HepG2 (cell line): Measurements from ENCODE around the gene FOXA1. TPM values are rescaled to one million over a fixed set of nuclear protein-coding genes. Genes with fewer than 3 reads are reported as not detected.

Experiments
- ATM ChIP-seq: fragments of 450-650 bp; IDR thresholded peaks from 2 replicates; pipeline ENCODE4 v1.7.1; 2017; ENCODE audit warnings: mild to moderate bottlenecking, borderline replicate concordance
- CBX1 ChIP-seq: IDR thresholded peaks from one replicate; pipeline ENCODE4 v1.6.1; 2016; ENCODE audit warnings: antibody characterized with exemption, low read depth
- HNRNPUL1 ChIP-seq: fragments of 200-400 bp; formaldehyde crosslinking; IDR thresholded peaks from 2 replicates; pipeline ENCODE4 v1.6.1; 2017; ENCODE audit warnings: low read depth, mild to moderate bottlenecking, low read length, moderate library complexity
- MTF2 ChIP-seq: sonication (generic); formaldehyde crosslinking; IDR thresholded peaks from 2 replicates; pipeline ENCODE4 v1.5.0; 2020; ENCODE audit warnings: missing genetic modification reagents, borderline replicate concordance
- ZBTB33 ChIP-seq: sonication (generic); formaldehyde crosslinking; IDR thresholded peaks from 2 replicates; pipeline ENCODE4 v1.4.0; 2020; ENCODE audit warnings: missing genetic modification reagents
- ZKSCAN1 ChIP-seq: fragments of 150-350 bp; IDR thresholded peaks from 2 replicates; pipeline ENCODE4 v1.6.1; 2014; ENCODE audit warnings: low read length
- ZNF3 ChIP-seq: IDR thresholded peaks from 2 replicates; pipeline ENCODE4 v1.7.0; 2017; ENCODE audit warnings: inconsistent platforms
- ZNF326 ChIP-seq: sonication (generic); formaldehyde crosslinking; IDR thresholded peaks from 2 replicates; pipeline ENCODE4 v1.4.0; 2020; ENCODE audit warnings: missing genetic modification reagents, borderline replicate concordance
- ZNF343 ChIP-seq: sonication (generic); formaldehyde crosslinking; IDR thresholded peaks from 2 replicates; pipeline ENCODE4 v1.4.0; 2020; ENCODE audit warnings: mild to moderate bottlenecking, missing genetic modification reagents
- ZNF724P ChIP-seq: sonication (generic); formaldehyde crosslinking; IDR thresholded peaks from 2 replicates; pipeline ENCODE4 v1.8.0; 2022; ENCODE audit warnings: missing genetic modification reagents, borderline replicate concordance
- ZNF775 ChIP-seq: sonication (generic); formaldehyde crosslinking; IDR thresholded peaks from 2 replicates; pipeline ENCODE4 v1.4.0; 2020; ENCODE audit warnings: missing genetic modification reagents, mild to moderate bottlenecking, moderate library complexity, borderline replicate concordance
- polyA plus RNA-seq, 8 experiments: library from polyadenylated mRNA; depleted of rRNA in 3 of 8; stranded (reverse) in 7 of 8; unstranded in 1 of 8; fragments of >200 nt; fragmentation: Illumina TruSeq in 4 of 8; extraction: Trizol in 4 of 8; gene quantifications; 2 replicates each; pipeline versions ENCODE4 v1.2.1 to v1.2.3, GENCODE V29; 2011 to 2016; ENCODE audit warnings: low read depth in 4 of 8, missing spikeins in 1 of 8, mixed read lengths in 1 of 8; ENCODE audit not compliant: insufficient read depth in 1 of 8
- total RNA-seq, 5 experiments: library from RNA; depleted of rRNA; stranded (reverse); fragments of >200 nt; fragmentation: Illumina TruSeq; extraction: Trizol; gene quantifications; 2 replicates each; pipeline ENCODE4 v1.2.3, GENCODE V29; 2016; ENCODE audit warnings: low read depth in 1 of 5
- TF ChIP-seq, protein P1 (sequence below), 2 experiments: IDR thresholded peaks; 2 replicates each; pipeline ENCODE4 v1.6.1; 2011 to 2012; ENCODE audit warnings: low read length in 2 of 2, borderline replicate concordance in 1 of 2, low read depth in 1 of 2, mild to moderate bottlenecking in 1 of 2, moderate library complexity in 1 of 2
- TF ChIP-seq, protein P2 (sequence below): sonication (generic); formaldehyde crosslinking; IDR thresholded peaks from 2 replicates; pipeline ENCODE4 v1.8.1; 2022; ENCODE audit warnings: mild to moderate bottlenecking, missing genetic modification reagents
- TF ChIP-seq, protein P3 (sequence below): sonication (generic); formaldehyde crosslinking; IDR thresholded peaks from 2 replicates; pipeline ENCODE4 v1.4.0; 2020; ENCODE audit warnings: mild to moderate bottlenecking, missing genetic modification reagents
- TF ChIP-seq, protein P4 (sequence below): IDR thresholded peaks from 2 replicates; pipeline ENCODE4 v1.6.1; 2016; ENCODE audit warnings: low read depth, control low read depth

The FOXA1 gene
- total and polyA plus RNA-seq, 2 of the 13 experiments (the other 11 are each of a cell fraction or from before 2014, with no cell fraction given), result 43.4 to 58.6 TPM

DNA sequence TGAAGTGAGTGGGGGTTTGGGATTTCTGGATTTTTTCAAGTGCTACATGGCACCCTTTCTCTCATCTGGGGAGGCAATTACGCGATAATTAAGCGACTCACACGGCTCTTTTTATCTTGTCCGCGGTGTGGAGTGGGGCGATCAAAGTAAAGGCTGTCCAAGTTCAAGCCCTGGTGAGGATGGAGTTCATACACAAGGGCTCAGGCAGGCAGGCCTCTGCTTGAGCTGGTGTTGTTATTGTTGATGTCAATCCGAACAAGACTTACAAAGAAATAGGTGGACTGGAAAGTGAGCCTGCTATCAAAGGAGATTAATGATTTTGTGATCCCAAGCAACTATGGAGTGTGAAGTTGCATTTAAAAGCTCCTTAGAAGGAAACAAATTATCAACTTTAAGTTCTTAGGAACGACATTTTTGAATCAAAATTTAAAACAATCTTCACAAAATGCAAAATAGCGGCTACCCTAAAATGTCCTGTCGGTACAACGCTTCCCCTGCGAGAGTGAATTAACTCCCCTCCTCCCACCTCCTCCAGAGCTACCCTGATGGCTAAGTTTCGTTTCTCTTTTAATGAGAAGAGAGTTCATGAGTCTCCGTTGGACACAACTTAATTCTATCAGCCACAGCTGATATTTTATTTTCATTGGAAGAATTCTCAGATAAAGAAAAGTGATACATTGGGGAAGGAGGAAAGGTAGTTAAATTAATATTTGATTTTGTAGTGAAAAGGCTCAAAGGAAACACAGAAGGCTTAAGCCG lies 5.9 kb downstream of the FOXA1 start (continued):
- TF ChIP-seq ZKSCAN1 (no peak), ZNF326 (no peak), ZBTB33 (no peak), MTF2 (no peak), ZNF3 (CRISPR knock-in tag) (no peak), ZNF775 (CRISPR knock-in tag) (no peak), HNRNPUL1 (no peak), CBX1 (no peak), ATM (no peak), ZNF724P (CRISPR knock-in tag) (no peak), ZNF343 (CRISPR knock-in tag) (no peak)
- TF ChIP-seq, protein P1, sequence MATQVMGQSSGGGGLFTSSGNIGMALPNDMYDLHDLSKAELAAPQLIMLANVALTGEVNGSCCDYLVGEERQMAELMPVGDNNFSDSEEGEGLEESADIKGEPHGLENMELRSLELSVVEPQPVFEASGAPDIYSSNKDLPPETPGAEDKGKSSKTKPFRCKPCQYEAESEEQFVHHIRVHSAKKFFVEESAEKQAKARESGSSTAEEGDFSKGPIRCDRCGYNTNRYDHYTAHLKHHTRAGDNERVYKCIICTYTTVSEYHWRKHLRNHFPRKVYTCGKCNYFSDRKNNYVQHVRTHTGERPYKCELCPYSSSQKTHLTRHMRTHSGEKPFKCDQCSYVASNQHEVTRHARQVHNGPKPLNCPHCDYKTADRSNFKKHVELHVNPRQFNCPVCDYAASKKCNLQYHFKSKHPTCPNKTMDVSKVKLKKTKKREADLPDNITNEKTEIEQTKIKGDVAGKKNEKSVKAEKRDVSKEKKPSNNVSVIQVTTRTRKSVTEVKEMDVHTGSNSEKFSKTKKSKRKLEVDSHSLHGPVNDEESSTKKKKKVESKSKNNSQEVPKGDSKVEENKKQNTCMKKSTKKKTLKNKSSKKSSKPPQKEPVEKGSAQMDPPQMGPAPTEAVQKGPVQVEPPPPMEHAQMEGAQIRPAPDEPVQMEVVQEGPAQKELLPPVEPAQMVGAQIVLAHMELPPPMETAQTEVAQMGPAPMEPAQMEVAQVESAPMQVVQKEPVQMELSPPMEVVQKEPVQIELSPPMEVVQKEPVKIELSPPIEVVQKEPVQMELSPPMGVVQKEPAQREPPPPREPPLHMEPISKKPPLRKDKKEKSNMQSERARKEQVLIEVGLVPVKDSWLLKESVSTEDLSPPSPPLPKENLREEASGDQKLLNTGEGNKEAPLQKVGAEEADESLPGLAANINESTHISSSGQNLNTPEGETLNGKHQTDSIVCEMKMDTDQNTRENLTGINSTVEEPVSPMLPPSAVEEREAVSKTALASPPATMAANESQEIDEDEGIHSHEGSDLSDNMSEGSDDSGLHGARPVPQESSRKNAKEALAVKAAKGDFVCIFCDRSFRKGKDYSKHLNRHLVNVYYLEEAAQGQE (IDR thresholded peaks at IDR 0.05; ENCODE audit: borderline replicate concordance in 1 of 2, low read depth in 1 of 2, low read length in 2 of 2), result no peak
- TF ChIP-seq, protein P2, sequence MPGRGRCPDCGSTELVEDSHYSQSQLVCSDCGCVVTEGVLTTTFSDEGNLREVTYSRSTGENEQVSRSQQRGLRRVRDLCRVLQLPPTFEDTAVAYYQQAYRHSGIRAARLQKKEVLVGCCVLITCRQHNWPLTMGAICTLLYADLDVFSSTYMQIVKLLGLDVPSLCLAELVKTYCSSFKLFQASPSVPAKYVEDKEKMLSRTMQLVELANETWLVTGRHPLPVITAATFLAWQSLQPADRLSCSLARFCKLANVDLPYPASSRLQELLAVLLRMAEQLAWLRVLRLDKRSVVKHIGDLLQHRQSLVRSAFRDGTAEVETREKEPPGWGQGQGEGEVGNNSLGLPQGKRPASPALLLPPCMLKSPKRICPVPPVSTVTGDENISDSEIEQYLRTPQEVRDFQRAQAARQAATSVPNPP (CRISPR knock-in tag), result 0 out of 2 replicates have a peak, but pooled peaks have one; percentile 44
- TF ChIP-seq, protein P3, sequence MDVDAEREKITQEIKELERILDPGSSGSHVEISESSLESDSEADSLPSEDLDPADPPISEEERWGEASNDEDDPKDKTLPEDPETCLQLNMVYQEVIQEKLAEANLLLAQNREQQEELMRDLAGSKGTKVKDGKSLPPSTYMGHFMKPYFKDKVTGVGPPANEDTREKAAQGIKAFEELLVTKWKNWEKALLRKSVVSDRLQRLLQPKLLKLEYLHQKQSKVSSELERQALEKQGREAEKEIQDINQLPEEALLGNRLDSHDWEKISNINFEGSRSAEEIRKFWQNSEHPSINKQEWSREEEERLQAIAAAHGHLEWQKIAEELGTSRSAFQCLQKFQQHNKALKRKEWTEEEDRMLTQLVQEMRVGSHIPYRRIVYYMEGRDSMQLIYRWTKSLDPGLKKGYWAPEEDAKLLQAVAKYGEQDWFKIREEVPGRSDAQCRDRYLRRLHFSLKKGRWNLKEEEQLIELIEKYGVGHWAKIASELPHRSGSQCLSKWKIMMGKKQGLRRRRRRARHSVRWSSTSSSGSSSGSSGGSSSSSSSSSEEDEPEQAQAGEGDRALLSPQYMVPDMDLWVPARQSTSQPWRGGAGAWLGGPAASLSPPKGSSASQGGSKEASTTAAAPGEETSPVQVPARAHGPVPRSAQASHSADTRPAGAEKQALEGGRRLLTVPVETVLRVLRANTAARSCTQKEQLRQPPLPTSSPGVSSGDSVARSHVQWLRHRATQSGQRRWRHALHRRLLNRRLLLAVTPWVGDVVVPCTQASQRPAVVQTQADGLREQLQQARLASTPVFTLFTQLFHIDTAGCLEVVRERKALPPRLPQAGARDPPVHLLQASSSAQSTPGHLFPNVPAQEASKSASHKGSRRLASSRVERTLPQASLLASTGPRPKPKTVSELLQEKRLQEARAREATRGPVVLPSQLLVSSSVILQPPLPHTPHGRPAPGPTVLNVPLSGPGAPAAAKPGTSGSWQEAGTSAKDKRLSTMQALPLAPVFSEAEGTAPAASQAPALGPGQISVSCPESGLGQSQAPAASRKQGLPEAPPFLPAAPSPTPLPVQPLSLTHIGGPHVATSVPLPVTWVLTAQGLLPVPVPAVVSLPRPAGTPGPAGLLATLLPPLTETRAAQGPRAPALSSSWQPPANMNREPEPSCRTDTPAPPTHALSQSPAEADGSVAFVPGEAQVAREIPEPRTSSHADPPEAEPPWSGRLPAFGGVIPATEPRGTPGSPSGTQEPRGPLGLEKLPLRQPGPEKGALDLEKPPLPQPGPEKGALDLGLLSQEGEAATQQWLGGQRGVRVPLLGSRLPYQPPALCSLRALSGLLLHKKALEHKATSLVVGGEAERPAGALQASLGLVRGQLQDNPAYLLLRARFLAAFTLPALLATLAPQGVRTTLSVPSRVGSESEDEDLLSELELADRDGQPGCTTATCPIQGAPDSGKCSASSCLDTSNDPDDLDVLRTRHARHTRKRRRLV (CRISPR knock-in tag), result no peak
- TF ChIP-seq, protein P4, sequence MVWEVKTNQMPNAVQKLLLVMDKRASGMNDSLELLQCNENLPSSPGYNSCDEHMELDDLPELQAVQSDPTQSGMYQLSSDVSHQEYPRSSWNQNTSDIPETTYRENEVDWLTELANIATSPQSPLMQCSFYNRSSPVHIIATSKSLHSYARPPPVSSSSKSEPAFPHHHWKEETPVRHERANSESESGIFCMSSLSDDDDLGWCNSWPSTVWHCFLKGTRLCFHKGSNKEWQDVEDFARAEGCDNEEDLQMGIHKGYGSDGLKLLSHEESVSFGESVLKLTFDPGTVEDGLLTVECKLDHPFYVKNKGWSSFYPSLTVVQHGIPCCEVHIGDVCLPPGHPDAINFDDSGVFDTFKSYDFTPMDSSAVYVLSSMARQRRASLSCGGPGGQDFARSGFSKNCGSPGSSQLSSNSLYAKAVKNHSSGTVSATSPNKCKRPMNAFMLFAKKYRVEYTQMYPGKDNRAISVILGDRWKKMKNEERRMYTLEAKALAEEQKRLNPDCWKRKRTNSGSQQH (CRISPR knock-in tag), result no peak
